ENCODE results near the gene SFI1. TPM values are rescaled to one million over a fixed set of nuclear protein-coding genes. Genes with fewer than 3 reads are reported as not detected.
"Not testable (repeated sequence)": the region's sequence is repeated elsewhere in the genome, so short reads cannot be mapped to it uniquely, and the experiment has no call there.

The SFI1 gene
- total and polyA plus RNA-seq, 2 of the 4 experiments (the other 2 are of a cell fraction): 9.9 to 12.0 TPM

GRCh38 chr22:31588970-31589675 is 92.8 kb downstream of the SFI1 start:
- no peak overlapping the region for H3K18ac ChIP-seq (ENCODE audit: low read depth, low read length)
- H3K36me3 ChIP-seq (ENCODE audit: control insufficient read depth, insufficient read depth, low read length): peaks cover 4% of the 10 kb centered on the region
- no peak overlapping the region for H2BK120ac ChIP-seq (ENCODE audit: low read depth, low read length)
- 88% methylated on average over 5 of the region's 6 CpGs; no CpG with 5 or more reads in 1 of the 2 experiments for WGBS, 2 experiments (ENCODE audit: extremely low coverage in 2 of 2, insufficient read length in 1 of 2)
- H3K27me3 ChIP-seq (ENCODE audit: control insufficient read depth, insufficient read depth, low read length): no peaks in the 10 kb centered on the region
- H3K4me2 ChIP-seq (ENCODE audit: low read depth, low read length): no peak overlapping the region
- no peak overlapping the region for H4K91ac ChIP-seq (ENCODE audit: insufficient read depth, low read depth, low read length)
- peak overlapping the region; percentile 21; the same call in 1 of the 2 replicates for H3K27ac ChIP-seq (ENCODE audit: insufficient read depth, low read length)
- H3K9ac ChIP-seq (ENCODE audit: low read depth, low read length): no peak overlapping the region
- POLR2A ChIA-PET (ENCODE audit: unreplicated experiment): no interaction called here
- in situ Hi-C loops (cut with MboI; ENCODE audit: low sequenced_read_pairs) (no loop called here), dilution Hi-C loops (cut with HindIII; ENCODE audit: low sequenced_read_pairs, unreplicated experiment) (no loop called here), intact Hi-C loops (cut with micrococcal nuclease) (no loop called here)
- ATAC-seq (ENCODE audit: low read depth): no peak
- H2BK15ac ChIP-seq (ENCODE audit: low read depth, low read length): no peak overlapping the region
- H3K4ac ChIP-seq (ENCODE audit: low read depth, low read length): no peak overlapping the region
- H2BK5ac ChIP-seq (ENCODE audit: low read depth, low read length, poor library complexity, severe bottlenecking): peak overlapping the region; percentile 50
- no peak overlapping the region for H3K14ac ChIP-seq (replicated peaks; ENCODE audit: low read depth, low read length)
- H3K56ac ChIP-seq (ENCODE audit: extremely low read depth, insufficient read depth, low read length): no peak overlapping the region
- H3K4me3 ChIP-seq (ENCODE audit: insufficient read depth, low read depth, low read length): no peak overlapping the region
- H3K23ac ChIP-seq (ENCODE audit: low read depth, low read length): no peak overlapping the region
- H3K4me1 ChIP-seq (ENCODE audit: control insufficient read depth, insufficient read depth, low read length): peaks cover 18% of the 10 kb centered on the region
- H4K20me1 ChIP-seq (ENCODE audit: insufficient read depth, low read length): no peaks in the 10 kb centered on the region
- CTCF ChIA-PET: no interaction called here
- H3K9me3 ChIP-seq (ENCODE audit: control insufficient read depth, insufficient read depth, low read length): no peaks in the 10 kb centered on the region
- no peak overlapping the region for H4K8ac ChIP-seq (ENCODE audit: low read depth in 2 of 2, low read length in 2 of 2)
- H2AFZ ChIP-seq (replicated peaks; ENCODE audit: low read length, poor library complexity): peak overlapping the region; percentile 26
- H3K79me1 ChIP-seq (ENCODE audit: low read depth in 1 of 2, low read length in 2 of 2): peaks cover 0 to 3% of the 10 kb centered on the region in 2 experiments; a peak in 1 of 4 replicates
- no peak for DNase-seq
- H2BK20ac ChIP-seq (ENCODE audit: low read depth, low read length): no peak overlapping the region
- no TSS peak for BruUV-seq (replicated peaks)
- no peak overlapping the region for H2AK9ac ChIP-seq (replicated peaks; ENCODE audit: low read depth, low read length, poor library complexity)
- no peak for TF ChIP-seq POLR2A (IDR thresholded peaks at IDR 0.05; ENCODE audit: low read depth, low read length)
- peak overlapping the region; percentile 63; the same call in 1 of the 2 replicates for H4K5ac ChIP-seq (ENCODE audit: low read depth, low read length)
- peaks cover 8% of the 10 kb centered on the region; the same call in 1 of the 2 replicates for H3K9me1 ChIP-seq (ENCODE audit: insufficient read depth, low read length)
- peak overlapping the region; percentile 59; the same call in 1 of the 2 replicates for H2AK5ac ChIP-seq (ENCODE audit: low read depth, low read length)

GRCh38 chr22:31590161-31590560 is 93.8 kb downstream of the SFI1 start:
- DNase-seq; CTCF ChIA-PET; H3K27ac ChIP-seq (ENCODE audit: insufficient read depth, low read length); H3K79me1 ChIP-seq (ENCODE audit: low read depth in 1 of 2, low read length in 2 of 2); H3K9ac ChIP-seq (ENCODE audit: low read depth, low read length); H4K20me1 ChIP-seq (ENCODE audit: insufficient read depth, low read length); H3K4me3 ChIP-seq (ENCODE audit: insufficient read depth, low read depth, low read length); H3K23ac ChIP-seq (ENCODE audit: low read depth, low read length); H4K5ac ChIP-seq (ENCODE audit: low read depth, low read length); H3K4me2 ChIP-seq (ENCODE audit: low read depth, low read length); POLR2A ChIA-PET (ENCODE audit: unreplicated experiment); H2BK120ac ChIP-seq (ENCODE audit: low read depth, low read length); H3K14ac ChIP-seq (replicated peaks; ENCODE audit: low read depth, low read length); H3K36me3 ChIP-seq (ENCODE audit: control insufficient read depth, insufficient read depth, low read length); H4K8ac ChIP-seq (ENCODE audit: low read depth in 2 of 2, low read length in 2 of 2); H3K9me1 ChIP-seq (ENCODE audit: insufficient read depth, low read length); H2AFZ ChIP-seq (replicated peaks; ENCODE audit: low read length, poor library complexity); H3K4ac ChIP-seq (ENCODE audit: low read depth, low read length); H3K18ac ChIP-seq (ENCODE audit: low read depth, low read length); H3K56ac ChIP-seq (ENCODE audit: extremely low read depth, insufficient read depth, low read length); BruUV-seq (replicated peaks); dilution Hi-C loops (cut with HindIII; ENCODE audit: low sequenced_read_pairs, unreplicated experiment); ATAC-seq (ENCODE audit: low read depth); H2AK5ac ChIP-seq (ENCODE audit: low read depth, low read length); H2BK15ac ChIP-seq (ENCODE audit: low read depth, low read length); H2BK5ac ChIP-seq (ENCODE audit: low read depth, low read length, poor library complexity, severe bottlenecking); H2BK20ac ChIP-seq (ENCODE audit: low read depth, low read length); H3K9me3 ChIP-seq (ENCODE audit: control insufficient read depth, insufficient read depth, low read length); intact Hi-C loops (cut with micrococcal nuclease); H2AK9ac ChIP-seq (replicated peaks; ENCODE audit: low read depth, low read length, poor library complexity); H3K27me3 ChIP-seq (ENCODE audit: control insufficient read depth, insufficient read depth, low read length); H4K91ac ChIP-seq (ENCODE audit: insufficient read depth, low read depth, low read length); in situ Hi-C loops (cut with MboI; ENCODE audit: low sequenced_read_pairs): not testable (repeated sequence)
- peaks cover 12% of the 10 kb centered on the region for H3K4me1 ChIP-seq (ENCODE audit: control insufficient read depth, insufficient read depth, low read length)
- WGBS, 2 experiments (ENCODE audit: extremely low coverage in 2 of 2, insufficient read length in 1 of 2): no CpG with 5 or more reads among the region's 2 CpGs

Data from IMR-90 (cell line).